Measurements from ENCODE around the gene PAXX. TPM values are rescaled to one million over a fixed set of nuclear protein-coding genes. Genes with fewer than 3 reads are reported as not detected.

PAXX gene
- total and polyA plus RNA-seq, 9 of the 15 experiments (the other 6 are each of a cell fraction or from before 2014, with no cell fraction given), result 1.2 to 175 (median 38.5) TPM

DNA sequence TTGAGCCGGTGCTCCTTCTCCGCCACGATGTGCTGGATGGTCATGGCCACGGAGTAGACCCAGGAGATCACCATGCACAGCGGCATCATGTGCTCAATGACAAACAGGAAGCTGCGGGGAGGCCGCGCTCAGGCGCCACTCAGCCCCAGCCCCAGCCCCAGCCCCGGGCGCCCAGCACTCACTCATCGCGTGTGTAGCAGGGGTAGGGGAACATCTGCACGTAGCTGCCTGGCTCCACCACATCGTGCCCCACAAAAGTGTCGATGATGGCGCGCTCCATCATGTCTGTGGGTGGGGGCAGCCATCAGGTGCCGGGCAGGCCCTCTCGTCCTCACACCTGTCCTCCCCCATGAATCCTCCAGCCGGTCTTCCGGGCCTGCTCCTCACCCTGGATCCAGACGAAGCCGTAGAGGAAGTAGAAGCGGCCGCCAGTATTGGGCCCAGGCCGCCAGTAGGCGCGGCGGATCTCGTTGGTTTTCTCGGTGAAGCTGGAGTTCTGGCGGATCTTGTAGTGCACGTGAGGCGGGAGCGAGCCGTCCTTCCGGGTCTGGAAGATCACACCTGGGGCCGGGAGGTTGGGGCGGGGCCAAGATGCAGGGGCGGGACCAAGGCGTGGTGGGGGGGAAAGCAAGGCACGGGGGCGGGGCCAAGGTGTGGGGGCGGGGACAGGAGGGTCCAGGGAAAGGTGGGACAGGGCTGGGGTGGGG is 25.7 kb downstream of the PAXX start:
- H2AFZ ChIP-seq (ENCODE audit: low read depth, low read length), result no peak overlapping the region
- no peak overlapping the region for H3K4me3 ChIP-seq
- BruUV-seq (replicated peaks), result no TSS peak
- CTCF ChIA-PET (ENCODE audit: low intra/inter-chr PET ratio), result no interaction called here
- H3K79me2 ChIP-seq (ENCODE audit: control insufficient read depth, insufficient read depth, low read length), result no peaks in the 10 kb centered on the region
- POLR2A ChIA-PET, result no interaction called here
- H4K20me1 ChIP-seq (replicated peaks; ENCODE audit: control insufficient read depth, insufficient read depth, low read length), result 0 out of 2 replicates have a peak, but pooled peaks cover 5% of the 10 kb centered on the region
- H3K27ac ChIP-seq (ENCODE audit: extremely low read depth, low read depth, low read length), result no peak overlapping the region
- no peaks in the 10 kb centered on the region for H3K9me1 ChIP-seq (ENCODE audit: control insufficient read depth, insufficient read depth, low read length)
- 96% methylated on average over 22 of the region's 45 CpGs for WGBS (ENCODE audit: insufficient coverage, low coverage, missing lambda C conversion rate)
- no peak overlapping the region for H3K4me2 ChIP-seq (ENCODE audit: insufficient read depth, low read length)
- in situ Hi-C loops (cut with MboI), result no loop called here
- intact Hi-C loops (cut with micrococcal nuclease), result no loop called here
- FAIRE-seq (no peak), DNase-seq (ENCODE audit: extremely low read depth in 1 of 4, low spot score in 3 of 4) (peak in 2 of 4 experiments; percentile 32 to 47), ATAC-seq (no peak)
- H3K36me3 ChIP-seq (ENCODE audit: control insufficient read depth, insufficient read depth, low read length), result no peaks in the 10 kb centered on the region
- H3K9ac ChIP-seq (ENCODE audit: insufficient read depth in 1 of 2, low read depth in 2 of 2, low read length in 2 of 2), result no peak overlapping the region
- H3K27me3 ChIP-seq (ENCODE audit: control insufficient read depth in 2 of 2, insufficient read depth in 2 of 2, low read length in 2 of 2), result no peaks in the 10 kb centered on the region
- no peaks in the 10 kb centered on the region for H3K9me3 ChIP-seq (replicated peaks; ENCODE audit: control insufficient read depth, insufficient read depth, low read depth, low read length)
- TF ChIP-seq HDAC8 (tag; IDR thresholded peaks at IDR 0.05) (no peak), FOXK1 (CRISPR knock-in tag; IDR thresholded peaks at IDR 0.05; ENCODE audit: borderline replicate concordance) (no peak), POU5F1 (IDR thresholded peaks at IDR 0.05; ENCODE audit: borderline replicate concordance, low read depth, low read length, partially characterized antibody) (no peak), POLR2AphosphoS5 (IDR thresholded peaks at IDR 0.05; ENCODE audit: control insufficient read depth, insufficient read depth, low read depth, low read length) (no peak), HEY1 (CRISPR knock-in tag; IDR thresholded peaks at IDR 0.05; ENCODE audit: borderline replicate concordance) (no peak), ZFP1 (CRISPR knock-in tag; IDR thresholded peaks at IDR 0.05) (no peak), NFYB (IDR thresholded peaks at IDR 0.05; ENCODE audit: extremely low read depth, insufficient read length) (no peak)
- TF ChIP-seq, protein P1, sequence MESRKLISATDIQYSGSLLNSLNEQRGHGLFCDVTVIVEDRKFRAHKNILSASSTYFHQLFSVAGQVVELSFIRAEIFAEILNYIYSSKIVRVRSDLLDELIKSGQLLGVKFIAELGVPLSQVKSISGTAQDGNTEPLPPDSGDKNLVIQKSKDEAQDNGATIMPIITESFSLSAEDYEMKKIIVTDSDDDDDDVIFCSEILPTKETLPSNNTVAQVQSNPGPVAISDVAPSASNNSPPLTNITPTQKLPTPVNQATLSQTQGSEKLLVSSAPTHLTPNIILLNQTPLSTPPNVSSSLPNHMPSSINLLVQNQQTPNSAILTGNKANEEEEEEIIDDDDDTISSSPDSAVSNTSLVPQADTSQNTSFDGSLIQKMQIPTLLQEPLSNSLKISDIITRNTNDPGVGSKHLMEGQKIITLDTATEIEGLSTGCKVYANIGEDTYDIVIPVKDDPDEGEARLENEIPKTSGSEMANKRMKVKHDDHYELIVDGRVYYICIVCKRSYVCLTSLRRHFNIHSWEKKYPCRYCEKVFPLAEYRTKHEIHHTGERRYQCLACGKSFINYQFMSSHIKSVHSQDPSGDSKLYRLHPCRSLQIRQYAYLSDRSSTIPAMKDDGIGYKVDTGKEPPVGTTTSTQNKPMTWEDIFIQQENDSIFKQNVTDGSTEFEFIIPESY (CRISPR knock-in tag; IDR thresholded peaks at IDR 0.05), result peak; percentile 94
- TF ChIP-seq, protein P2, sequence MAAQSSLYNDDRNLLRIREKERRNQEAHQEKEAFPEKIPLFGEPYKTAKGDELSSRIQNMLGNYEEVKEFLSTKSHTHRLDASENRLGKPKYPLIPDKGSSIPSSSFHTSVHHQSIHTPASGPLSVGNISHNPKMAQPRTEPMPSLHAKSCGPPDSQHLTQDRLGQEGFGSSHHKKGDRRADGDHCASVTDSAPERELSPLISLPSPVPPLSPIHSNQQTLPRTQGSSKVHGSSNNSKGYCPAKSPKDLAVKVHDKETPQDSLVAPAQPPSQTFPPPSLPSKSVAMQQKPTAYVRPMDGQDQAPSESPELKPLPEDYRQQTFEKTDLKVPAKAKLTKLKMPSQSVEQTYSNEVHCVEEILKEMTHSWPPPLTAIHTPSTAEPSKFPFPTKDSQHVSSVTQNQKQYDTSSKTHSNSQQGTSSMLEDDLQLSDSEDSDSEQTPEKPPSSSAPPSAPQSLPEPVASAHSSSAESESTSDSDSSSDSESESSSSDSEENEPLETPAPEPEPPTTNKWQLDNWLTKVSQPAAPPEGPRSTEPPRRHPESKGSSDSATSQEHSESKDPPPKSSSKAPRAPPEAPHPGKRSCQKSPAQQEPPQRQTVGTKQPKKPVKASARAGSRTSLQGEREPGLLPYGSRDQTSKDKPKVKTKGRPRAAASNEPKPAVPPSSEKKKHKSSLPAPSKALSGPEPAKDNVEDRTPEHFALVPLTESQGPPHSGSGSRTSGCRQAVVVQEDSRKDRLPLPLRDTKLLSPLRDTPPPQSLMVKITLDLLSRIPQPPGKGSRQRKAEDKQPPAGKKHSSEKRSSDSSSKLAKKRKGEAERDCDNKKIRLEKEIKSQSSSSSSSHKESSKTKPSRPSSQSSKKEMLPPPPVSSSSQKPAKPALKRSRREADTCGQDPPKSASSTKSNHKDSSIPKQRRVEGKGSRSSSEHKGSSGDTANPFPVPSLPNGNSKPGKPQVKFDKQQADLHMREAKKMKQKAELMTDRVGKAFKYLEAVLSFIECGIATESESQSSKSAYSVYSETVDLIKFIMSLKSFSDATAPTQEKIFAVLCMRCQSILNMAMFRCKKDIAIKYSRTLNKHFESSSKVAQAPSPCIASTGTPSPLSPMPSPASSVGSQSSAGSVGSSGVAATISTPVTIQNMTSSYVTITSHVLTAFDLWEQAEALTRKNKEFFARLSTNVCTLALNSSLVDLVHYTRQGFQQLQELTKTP (IDR thresholded peaks at IDR 0.05; ENCODE audit: low read depth in 1 of 2, partially characterized antibody in 2 of 2), result no peak
- peaks cover 4 to 74% of the 10 kb centered on the region in 2 experiments; a peak in 4 of 5 replicates for H3K4me1 ChIP-seq (replicated peaks in 1 of 2; ENCODE audit: control insufficient read depth in 2 of 2, insufficient read depth in 2 of 2, low read length in 2 of 2)

All from K562 (cell line).